GM21529 (cell line): Measurements from ENCODE around the gene ZNF17.
"Not testable (repeated sequence)": the region's sequence is repeated elsewhere in the genome, so short reads cannot be mapped to it uniquely, and the experiment has no call there.

ENCODE experiments used
- ATAC-seq: cut with Tn5 transposase; IDR thresholded peaks from one replicate; pipeline ENCODE4 v1.9.1; 2021; ENCODE audit not compliant: unreplicated experiment

The ZNF17 gene

GRCh38 chr19:57410877-57411671, at the start of gene ZNF17:
Gene ZNF17, plus strand, starts transcription at chr19:57411161. Its CDS starts 2,455 bp downstream, at chr19:57413616.
- ATAC-seq, result peak; percentile 98

GRCh38 chr19:57362419-57362818, 48.5 kb upstream of the ZNF17 start:
- no peak for ATAC-seq

GRCh38 chr19:57362997-57363687, 47.8 kb upstream of the ZNF17 start, which contains the start of the genes TRAPPC2B and ZNF547:
Gene TRAPPC2B, plus strand, starts transcription at chr19:57363551. Its CDS starts 1,283 bp downstream, at chr19:57364834.
Gene ZNF547, plus strand, starts transcription at chr19:57363551. Its CDS starts 5,005 bp downstream, at chr19:57368556.
- ATAC-seq, result peak; percentile 94

- ATAC-seq, result peak; percentile 16
These were observed 47.2 kb upstream of the ZNF17 start for GRCh38 chr19:57363688-57364181.

- ATAC-seq, result no peak
These were observed 44.2 kb upstream of the ZNF17 start for GRCh38 chr19:57366776-57367175.

GRCh38 chr19:57374179-57374578, 36.8 kb upstream of the ZNF17 start:
- ATAC-seq, result no peak

GRCh38 chr19:57374647-57375046, 36.3 kb upstream of the ZNF17 start:
- ATAC-seq, result not testable (repeated sequence)

GRCh38 chr19:57376151-57376550, 34.8 kb upstream of the ZNF17 start:
- no peak for ATAC-seq

GRCh38 chr19:57377498-57378146, 33.3 kb upstream of the ZNF17 start:
- ATAC-seq, result no peak

GRCh38 chr19:57380923-57381322, 30.0 kb upstream of the ZNF17 start:
- no peak for ATAC-seq

- ATAC-seq, result no peak
These were observed 28.0 kb upstream of the ZNF17 start for GRCh38 chr19:57382806-57383488.

GRCh38 chr19:57389194-57389729, 21.7 kb upstream of the ZNF17 start:
- no peak for ATAC-seq

- ATAC-seq, result peak; percentile 96
These were observed 21.0 kb upstream of the ZNF17 start, which contains the start of gene ZNF548 for GRCh38 chr19:57389730-57390598. Gene ZNF548, plus strand, starts transcription at chr19:57389854. Its CDS starts 246 bp downstream, at chr19:57390100.

GRCh38 chr19:57395710-57396109, 15.3 kb upstream of the ZNF17 start:
- no peak for ATAC-seq

- no peak for ATAC-seq
These were observed 12.1 kb upstream of the ZNF17 start for GRCh38 chr19:57398868-57399267.

- ATAC-seq, result no peak
These were observed 7.0 kb upstream of the ZNF17 start for GRCh38 chr19:57403737-57404563.

- peak; percentile 47 for ATAC-seq
These were observed 4.3 kb upstream of the ZNF17 start for GRCh38 chr19:57406516-57407123.

GRCh38 chr19:57419439-57419838, 8.5 kb downstream of the ZNF17 start:
- no peak for ATAC-seq
